CD4-positive, alpha-beta memory T cell (primary cell): Measurements from ENCODE around the gene PPP4R1. TPM values are rescaled to one million over a fixed set of nuclear protein-coding genes. Genes with fewer than 3 reads are reported as not detected.
"Not testable (repeated sequence)": the region's sequence is repeated elsewhere in the genome, so short reads cannot be mapped to it uniquely, and the experiment has no call there.

ENCODE experiments used
- CTCF ChIA-PET: fragments of 350-600 bp; sonication (Branson Sonifier 250); formaldehyde crosslinking; loops from one replicate; lab custom pipeline; 2021; ENCODE audit warnings: inconsistent platforms; ENCODE audit not compliant: partially characterized antibody; lab: Charles Lee
- POLR2A ChIA-PET: fragments of 350-600 bp; sonication (Branson Sonifier 250); formaldehyde crosslinking; loops from one replicate; lab custom pipeline; 2021; ENCODE audit not compliant: partially characterized antibody; lab: Charles Lee
- DNase-seq, 5 donors: peaks; one replicate each; pipeline versions ENCODE4 v3.0.0 to v3.0.0-alpha.2; 2020 to 2022; ENCODE audit warnings: mixed read lengths in 1 of 5
- H3K27ac ChIP-seq: one replicate; pipeline ENCODE4 v1.7.0; 2013; ENCODE audit warnings: low read depth, low read length
- H3K27me3 ChIP-seq: 2 replicates; pipeline ENCODE4 v1.7.0; 2013; ENCODE audit warnings: mild to moderate bottlenecking, low read length, moderate library complexity; ENCODE audit not compliant: insufficient read depth
- H3K36me3 ChIP-seq: 2 replicates; pipeline ENCODE4 v1.7.0; 2013; ENCODE audit warnings: mild to moderate bottlenecking, low read length, moderate library complexity; ENCODE audit not compliant: insufficient read depth
- H3K4me1 ChIP-seq: 2 replicates; pipeline ENCODE4 v1.7.0; 2013; ENCODE audit warnings: mild to moderate bottlenecking, low read length, moderate library complexity; ENCODE audit not compliant: insufficient read depth
- H3K4me3 ChIP-seq, 2 donors: one replicate each; pipeline ENCODE4 v1.7.0; 2013; ENCODE audit warnings: low read length in 2 of 2, mild to moderate bottlenecking in 1 of 2
- H3K9me3 ChIP-seq, 2 donors: one replicate each; pipeline ENCODE4 v1.7.0; 2013; ENCODE audit warnings: low read length in 2 of 2, control low read depth in 1 of 2; ENCODE audit not compliant: control insufficient read depth in 1 of 2
- H3K27ac Mint-ChIP-seq, 7 donors: one replicate each; pipeline ENCODE4 v1.8.0; 2020 to 2021; ENCODE audit warnings: mixed read lengths in 7 of 7, mild to moderate bottlenecking in 6 of 7, inconsistent platforms in 3 of 7, moderate library complexity in 3 of 7
- H3K27me3 Mint-ChIP-seq, 2 donors: one replicate each; pipeline ENCODE4 v1.8.0; 2020 to 2021; ENCODE audit warnings: mixed read lengths in 2 of 2
- H3K36me3 Mint-ChIP-seq, 2 donors: one replicate each; pipeline ENCODE4 v1.8.0; 2020 to 2021; ENCODE audit warnings: mixed read lengths in 2 of 2, inconsistent platforms in 1 of 2, mild to moderate bottlenecking in 1 of 2
- H3K4me1 Mint-ChIP-seq, 4 donors: one replicate each; pipeline ENCODE4 v1.8.0; 2020 to 2021; ENCODE audit warnings: mixed read lengths in 4 of 4, mild to moderate bottlenecking in 1 of 4
- H3K4me3 Mint-ChIP-seq, 8 donors: one replicate each; pipeline ENCODE4 v1.8.0; 2020 to 2021; ENCODE audit warnings: mixed read lengths in 8 of 8, mild to moderate bottlenecking in 7 of 8, moderate library complexity in 6 of 8, inconsistent platforms in 3 of 8
- H3K9me3 Mint-ChIP-seq, 8 donors: one replicate each; pipeline ENCODE4 v1.8.0; 2020 to 2021; ENCODE audit warnings: mixed read lengths in 8 of 8, mild to moderate bottlenecking in 5 of 8, inconsistent platforms in 3 of 8, moderate library complexity in 1 of 8
- intact Hi-C: fragments of 100-400 bp; cut with micrococcal nuclease; formaldehyde crosslinking; loops from one replicate; pipeline ENCODE4 v1.15.1; 2023
- polyA plus RNA-seq, 2 donors: library from polyadenylated mRNA; unstranded; fragments of 300-500 nt; fragmentation: Illumina TruSeq; gene quantifications; one replicate each; pipeline ENCODE4 v1.2.3, GENCODE V29; 2021
- total RNA-seq, 2 experiments: library from RNA; stranded (reverse); gene quantifications; one replicate each; pipeline ENCODE4 v1.2.3, GENCODE V29; 2021

PPP4R1 gene
- total and polyA plus RNA-seq, 4 experiments from 2014 or later, result 10.2 to 71.0 (median 40.5) TPM

- Mint-ChIP-seq H3K9me3 (no peaks in the 10 kb centered on the region), H3K4me3 (no peak overlapping the region), H3K36me3 (no peaks in the 10 kb centered on the region), H3K27ac (no peak overlapping the region), H3K4me1 (no peaks in the 10 kb centered on the region), H3K27me3 (peaks cover 2 to 3% of the 10 kb centered on the region in 2 donors)
- ChIA-PET POLR2A (no interaction called here), CTCF (no interaction called here)
- intact Hi-C loops, result no loop called here
- Histone ChIP-seq H3K27me3 (peaks cover 3% of the 10 kb centered on the region), H3K4me3 (no peak overlapping the region), H3K27ac (no peak overlapping the region), H3K36me3 (no peaks in the 10 kb centered on the region), H3K4me1 (no peaks in the 10 kb centered on the region), H3K9me3 (no peaks in the 10 kb centered on the region)
- DNase-seq, result no peak
These were observed 39.0 kb upstream of the PPP4R1 start for GRCh38 chr18:9653390-9653789.

- no peaks in the 10 kb centered on the region for H3K36me3 ChIP-seq
- Mint-ChIP-seq H3K27me3 (peaks cover 2 to 3% of the 10 kb centered on the region in 2 donors), H3K9me3 (no peaks in the 10 kb centered on the region), H3K4me3 (no peak overlapping the region), H3K4me1 (no peaks in the 10 kb centered on the region), H3K36me3 (no peaks in the 10 kb centered on the region), H3K27ac (no peak overlapping the region)
- H3K4me1 ChIP-seq, result no peaks in the 10 kb centered on the region
- intact Hi-C loops, result no loop called here
- H3K27ac ChIP-seq, result no peak overlapping the region
- DNase-seq, result no peak
- POLR2A ChIA-PET, result no interaction called here
- CTCF ChIA-PET, result no interaction called here
- H3K9me3 ChIP-seq, result no peaks in the 10 kb centered on the region
- H3K27me3 ChIP-seq, result no peaks in the 10 kb centered on the region
- H3K4me3 ChIP-seq, result no peak overlapping the region
These were observed 34.8 kb upstream of the PPP4R1 start for GRCh38 chr18:9649164-9649540.

- H3K36me3 Mint-ChIP-seq, result no peaks in the 10 kb centered on the region
- no peaks in the 10 kb centered on the region for H3K4me1 Mint-ChIP-seq
- H3K4me3 ChIP-seq, result no peak overlapping the region
- peaks cover 2 to 3% of the 10 kb centered on the region in 2 donors for H3K27me3 Mint-ChIP-seq
- intact Hi-C loops, result no loop called here
- CTCF ChIA-PET, result no interaction called here
- H3K4me3 Mint-ChIP-seq, result no peak overlapping the region
- no peak overlapping the region for H3K27ac ChIP-seq
- no peak overlapping the region for H3K27ac Mint-ChIP-seq
- no peaks in the 10 kb centered on the region for H3K4me1 ChIP-seq
- H3K27me3 ChIP-seq, result no peaks in the 10 kb centered on the region
- no peaks in the 10 kb centered on the region for H3K36me3 ChIP-seq
- DNase-seq, result no peak
- no peaks in the 10 kb centered on the region for H3K9me3 Mint-ChIP-seq
- POLR2A ChIA-PET, result no interaction called here
- no peaks in the 10 kb centered on the region for H3K9me3 ChIP-seq
These were observed 34.2 kb upstream of the PPP4R1 start for GRCh38 chr18:9648431-9649163.

GRCh38 chr18:9647496-9648323 is 33.4 kb upstream of the PPP4R1 start:
- DNase-seq, result no peak
- POLR2A ChIA-PET, result no interaction called here
- no peaks in the 10 kb centered on the region for H3K27me3 ChIP-seq
- H3K27ac ChIP-seq, result no peak overlapping the region
- no peaks in the 10 kb centered on the region for H3K36me3 ChIP-seq
- Mint-ChIP-seq H3K27me3 (peaks cover 2 to 3% of the 10 kb centered on the region in 2 donors), H3K36me3 (no peaks in the 10 kb centered on the region), H3K4me1 (no peaks in the 10 kb centered on the region), H3K9me3 (no peaks in the 10 kb centered on the region), H3K27ac (no peak overlapping the region), H3K4me3 (no peak overlapping the region)
- CTCF ChIA-PET, result no interaction called here
- no peaks in the 10 kb centered on the region for H3K9me3 ChIP-seq
- H3K4me1 ChIP-seq, result no peaks in the 10 kb centered on the region
- no peak overlapping the region for H3K4me3 ChIP-seq
- intact Hi-C loops, result no loop called here

GRCh38 chr18:9643549-9643948 is 29.2 kb upstream of the PPP4R1 start:
- Mint-ChIP-seq H3K4me3 (no peak overlapping the region), H3K27me3 (peaks cover 3 to 4% of the 10 kb centered on the region in 2 donors), H3K36me3 (no peaks in the 10 kb centered on the region), H3K4me1 (no peaks in the 10 kb centered on the region), H3K9me3 (no peaks in the 10 kb centered on the region), H3K27ac (no peak overlapping the region)
- no peak for DNase-seq
- Histone ChIP-seq H3K27me3 (no peaks in the 10 kb centered on the region), H3K27ac (no peak overlapping the region), H3K9me3 (no peaks in the 10 kb centered on the region), H3K4me1 (no peaks in the 10 kb centered on the region), H3K4me3 (no peak overlapping the region), H3K36me3 (no peaks in the 10 kb centered on the region)
- CTCF ChIA-PET, result no interaction called here
- intact Hi-C loops, result no loop called here
- POLR2A ChIA-PET, result no interaction called here

- intact Hi-C loops, result no loop called here
- no peaks in the 10 kb centered on the region for H3K4me1 Mint-ChIP-seq
- H3K36me3 ChIP-seq, result no peaks in the 10 kb centered on the region
- no peak overlapping the region for H3K27ac ChIP-seq
- peaks cover 3 to 4% of the 10 kb centered on the region in 2 donors for H3K27me3 Mint-ChIP-seq
- H3K27ac Mint-ChIP-seq, result no peak overlapping the region
- ChIA-PET POLR2A (no interaction called here), CTCF (no interaction called here)
- H3K27me3 ChIP-seq, result no peaks in the 10 kb centered on the region
- no peaks in the 10 kb centered on the region for H3K9me3 ChIP-seq
- no peak for DNase-seq
- H3K4me3 Mint-ChIP-seq, result no peak overlapping the region
- H3K36me3 Mint-ChIP-seq, result no peaks in the 10 kb centered on the region
- no peak overlapping the region for H3K4me3 ChIP-seq
- H3K9me3 Mint-ChIP-seq, result no peaks in the 10 kb centered on the region
- H3K4me1 ChIP-seq, result no peaks in the 10 kb centered on the region
These were observed 28.6 kb upstream of the PPP4R1 start for GRCh38 chr18:9642799-9643462.

GRCh38 chr18:9641081-9641480 is 26.7 kb upstream of the PPP4R1 start:
- H3K4me1 Mint-ChIP-seq, H3K36me3 ChIP-seq, H3K27ac Mint-ChIP-seq, H3K4me3 ChIP-seq, H3K9me3 ChIP-seq, DNase-seq, POLR2A ChIA-PET, H3K27me3 Mint-ChIP-seq, H3K9me3 Mint-ChIP-seq, CTCF ChIA-PET, H3K36me3 Mint-ChIP-seq, H3K4me1 ChIP-seq, intact Hi-C loops, H3K4me3 Mint-ChIP-seq, H3K27ac ChIP-seq, H3K27me3 ChIP-seq: not testable (repeated sequence)
